IMR-90 (cell line): ENCODE measurements around the gene SLC27A2.

ENCODE experiments used
- POLR2A ChIP-seq: IDR thresholded peaks from 2 replicates; pipeline ENCODE4 v1.6.1; 2012; ENCODE audit warnings: mild to moderate bottlenecking, low read depth, low read length
- RFX5 ChIP-seq: IDR thresholded peaks from 2 replicates; pipeline ENCODE4 v1.8.0; 2012; ENCODE audit warnings: low read depth, mild to moderate bottlenecking, low read length, moderate library complexity

- TF ChIP-seq RFX5 (no peak), POLR2A (no peak)
Measured at GRCh38 chr15:50164458-50164857, 17.5 kb upstream of the SLC27A2 start.
